Measurements from ENCODE around the gene SPPL3. TPM values are rescaled to one million over a fixed set of nuclear protein-coding genes. Genes with fewer than 3 reads are reported as not detected.

SPPL3 gene
- total RNA-seq, 1 experiment from 2014 or later = 39.7 TPM

- TF ChIP-seq REST (IDR thresholded peaks at IDR 0.05; ENCODE audit: low read depth) = no peak
- TF ChIP-seq CEBPB (IDR thresholded peaks at IDR 0.05; ENCODE audit: low read depth) = no peak
Measured at GRCh38 chr12:120922279-120922678, 18.1 kb upstream of the SPPL3 start (continued).

GRCh38 chr12:120921637-120922036 lies 17.5 kb upstream of the SPPL3 start:
- no TSS peak for BruUV-seq (replicated peaks)
- CTCF ChIA-PET = no interaction called here
- intact Hi-C loops (cut with micrococcal nuclease) = no loop called here

GRCh38 chr12:120920178-120920577 lies 16.0 kb upstream of the SPPL3 start:
- H3K27ac ChIP-seq (ENCODE audit: low read depth, low read length) = no peak overlapping the region
- RAD21 ChIA-PET (ENCODE audit: low non-redundant PET in 1 of 2, low total read pairs in 2 of 2, uncharacterized antibody in 2 of 2, unreplicated experiment in 2 of 2) = no interaction called here
- no peaks in the 10 kb centered on the region for H3K27me3 ChIP-seq (ENCODE audit: insufficient read depth, low read length)
- no peak for TF ChIP-seq ATF3 (IDR thresholded peaks at IDR 0.05)
- TF ChIP-seq JUND (IDR thresholded peaks at IDR 0.05) = no peak
- no peak for TF ChIP-seq EZH2phosphoT487 (IDR thresholded peaks at IDR 0.05; ENCODE audit: borderline replicate concordance)
- TF ChIP-seq TCF7L2 (IDR thresholded peaks at IDR 0.05; ENCODE audit: borderline replicate concordance, extremely low read depth, insufficient read depth, insufficient read length) = no peak
- no TSS peak for BruUV-seq (replicated peaks)
- H3K4me3 ChIP-seq (replicated peaks in 1 of 2; ENCODE audit: low read depth in 1 of 2, low read length in 2 of 2) = no peak overlapping the region
- H3K4me1 ChIP-seq (ENCODE audit: control insufficient read depth in 1 of 2, insufficient read depth in 2 of 2, low read length in 2 of 2) = peaks cover 6 to 8% of the 10 kb centered on the region in 2 experiments
- H3K36me3 ChIP-seq (ENCODE audit: control insufficient read depth in 1 of 2, insufficient read depth in 2 of 2, low read length in 2 of 2) = no peaks in the 10 kb centered on the region
- POLR2A ChIA-PET = interaction anchor here (0.6 kb wide), 1 partner anchor 14 kb away, joined by 6 read pairs; no protein-coding TSS in a partner anchor
- H3K79me2 ChIP-seq (ENCODE audit: insufficient read depth, low read length) = no peaks in the 10 kb centered on the region
- H3K9ac ChIP-seq (ENCODE audit: low read length) = no peak overlapping the region
- no peaks in the 10 kb centered on the region for H3K9me2 ChIP-seq (ENCODE audit: insufficient read depth)
- CTCF ChIA-PET = no interaction called here
- 0 out of 2 replicates have a peak, but pooled peaks have one; percentile 34 for ATAC-seq
- no peak overlapping the region for H2AFZ ChIP-seq (ENCODE audit: low read depth, low read length, poor library complexity, severe bottlenecking)
- H3K9me3 ChIP-seq (ENCODE audit: control insufficient read depth in 1 of 2, insufficient read depth in 1 of 2, low read depth in 1 of 2, low read length in 2 of 2) = no peaks in the 10 kb centered on the region
- intact Hi-C loops (cut with micrococcal nuclease) = no loop called here
- DNase-seq (ENCODE audit: low read depth, low spot score) = no peak
- no peaks in the 10 kb centered on the region for H4K20me1 ChIP-seq (ENCODE audit: insufficient read depth)
- no peak overlapping the region for H3K4me2 ChIP-seq (ENCODE audit: low read length)

More at GRCh38 chr12:120921637-120922036, 17.5 kb upstream of the SPPL3 start:
- Histone ChIP-seq H3K27ac (ENCODE audit: low read depth, low read length) (no peak overlapping the region), H3K27me3 (ENCODE audit: insufficient read depth, low read length) (no peaks in the 10 kb centered on the region), H3K36me3 (ENCODE audit: control insufficient read depth in 1 of 2, insufficient read depth in 2 of 2, low read length in 2 of 2) (no peaks in the 10 kb centered on the region), H3K4me2 (ENCODE audit: low read length) (no peak overlapping the region), H3K4me3 (replicated peaks in 1 of 2; ENCODE audit: low read depth in 1 of 2, low read length in 2 of 2) (no peak overlapping the region), H3K79me2 (ENCODE audit: insufficient read depth, low read length) (no peaks in the 10 kb centered on the region), H4K20me1 (ENCODE audit: insufficient read depth) (no peaks in the 10 kb centered on the region), H2AFZ (ENCODE audit: low read depth, low read length, poor library complexity, severe bottlenecking) (no peak overlapping the region), H3K9me3 (ENCODE audit: control insufficient read depth in 1 of 2, insufficient read depth in 1 of 2, low read depth in 1 of 2, low read length in 2 of 2) (no peaks in the 10 kb centered on the region), H3K9me2 (ENCODE audit: insufficient read depth) (no peaks in the 10 kb centered on the region), H3K4me1 (ENCODE audit: control insufficient read depth in 1 of 2, insufficient read depth in 2 of 2, low read length in 2 of 2) (peaks cover 20 to 21% of the 10 kb centered on the region in 2 experiments), H3K9ac (ENCODE audit: low read length) (no peak overlapping the region)
- DNase-seq (ENCODE audit: low read depth, low spot score) = no peak
- RAD21 ChIA-PET (ENCODE audit: low non-redundant PET in 1 of 2, low total read pairs in 2 of 2, uncharacterized antibody in 2 of 2, unreplicated experiment in 2 of 2) = interaction anchor here in 1 of 2 experiments (0.7 kb wide), 1 partner anchor 27 kb away, joined by 4 read pairs; no protein-coding TSS in a partner anchor
- no peak for ATAC-seq
- no peak for TF ChIP-seq FOSL1 (IDR thresholded peaks at IDR 0.05; ENCODE audit: low read depth)
- POLR2A ChIA-PET = no interaction called here

All from HCT116 (cell line).